H1 (cell line): ENCODE data around the gene FAM186B. TPM values are rescaled to one million over a fixed set of nuclear protein-coding genes. Genes with fewer than 3 reads are reported as not detected.

Experiments used
- CTCF ChIA-PET: fragments of 300-600 bp; sonication (Branson Sonifier 250); formaldehyde crosslinking; loops from one replicate; lab custom pipeline; 2021; ENCODE audit not compliant: partially characterized antibody; lab: Charles Lee
- POLR2A ChIA-PET: fragments of 300-600 bp; sonication (Branson Sonifier 250); formaldehyde crosslinking; loops from one replicate; lab custom pipeline; 2021; ENCODE audit warnings: inconsistent platforms; ENCODE audit not compliant: partially characterized antibody; lab: Charles Lee
- DNase-seq, 2 experiments: peaks; one replicate each; pipeline versions ENCODE4 v3.0.0 to v3.0.0-alpha.2; 2010 to 2022; ENCODE audit warnings: low spot score in 2 of 2, low read depth in 1 of 2, mixed read lengths in 1 of 2
- FAIRE-seq: peaks from 2 replicates; lab custom pipeline; 2011; peaks lifted over from hg19 to GRCh38; lab: Jason Lieb, UNC
- H2AFZ ChIP-seq: 2 replicates; pipeline ENCODE4 v1.8.1; 2012; ENCODE audit warnings: low read length, inconsistent platforms
- H2AK5ac ChIP-seq: 2 replicates; pipeline ENCODE4 v1.6.1; 2013; ENCODE audit warnings: low read depth, low read length
- H2BK120ac ChIP-seq: replicated peaks from 2 replicates; pipeline ENCODE3; 2013; ENCODE audit warnings: low read depth, low read length, inconsistent platforms
- H2BK12ac ChIP-seq: 2 replicates; pipeline ENCODE4 v1.6.1; 2013; ENCODE audit warnings: low read depth, low read length
- H2BK15ac ChIP-seq: 2 replicates; pipeline ENCODE4 v1.6.1; 2013; ENCODE audit warnings: low read length
- H2BK20ac ChIP-seq: 2 replicates; pipeline ENCODE4 v1.6.1; 2013; ENCODE audit warnings: low read length
- H2BK5ac ChIP-seq: 2 replicates; pipeline ENCODE4 v1.6.1; 2013; ENCODE audit warnings: low read depth, low read length
- H3K14ac ChIP-seq: 2 replicates; pipeline ENCODE4 v1.6.1; 2013; ENCODE audit warnings: inconsistent platforms; ENCODE audit not compliant: insufficient read length
- H3K18ac ChIP-seq: 2 replicates; pipeline ENCODE4 v1.6.1; 2013; ENCODE audit warnings: low read length; ENCODE audit errors: extremely low read depth
- H3K23ac ChIP-seq: 2 replicates; pipeline ENCODE4 v1.6.1; 2013; ENCODE audit warnings: inconsistent platforms; ENCODE audit not compliant: insufficient read length
- H3K23me2 ChIP-seq: 2 replicates; pipeline ENCODE4 v1.6.1; 2013; ENCODE audit warnings: low read depth, low read length
- H3K27ac ChIP-seq: 2 replicates; pipeline ENCODE4 v1.6.1; 2011; ENCODE audit warnings: low read depth, low read length, inconsistent platforms
- H3K27me3 ChIP-seq, 4 experiments: replicated peaks in 1 of 4; 1 replicate in 1 of 4; 2 replicates in 3 of 4; pipeline versions ENCODE4 v1.6.1 to v1.8.1; 2011 to 2013; ENCODE audit warnings: low read length in 3 of 4, mild to moderate bottlenecking in 3 of 4, inconsistent platforms in 2 of 4, mixed read lengths in 2 of 4, moderate library complexity in 1 of 4; ENCODE audit not compliant: control insufficient read depth in 3 of 4, insufficient read depth in 3 of 4; ENCODE audit errors: extremely low read depth in 1 of 4
- H3K36me3 ChIP-seq, 4 experiments: 2 replicates each; pipeline versions ENCODE4 v1.6.1 to v1.8.1; 2011 to 2013; ENCODE audit warnings: mild to moderate bottlenecking in 4 of 4, low read length in 3 of 4, moderate library complexity in 2 of 4, control low read depth in 1 of 4, inconsistent platforms in 1 of 4; ENCODE audit not compliant: insufficient read depth in 4 of 4, control insufficient read depth in 2 of 4
- H3K4ac ChIP-seq: replicated peaks from 2 replicates; pipeline ENCODE3; 2013; ENCODE audit warnings: low read length, low read depth, mixed read lengths, inconsistent platforms; ENCODE audit not compliant: insufficient read length
- H3K4me1 ChIP-seq, 4 experiments: replicated peaks in 1 of 4; 1 replicate in 1 of 4; 2 replicates in 3 of 4; pipeline versions ENCODE4 v1.6.1 to v1.8.1; 2011 to 2013; ENCODE audit warnings: low read length in 3 of 4, inconsistent platforms in 2 of 4, mixed read lengths in 1 of 4; ENCODE audit not compliant: insufficient read depth in 4 of 4, control insufficient read depth in 3 of 4
- H3K4me2 ChIP-seq, 2 experiments: 2 replicates each; pipeline versions ENCODE4 v1.6.1 to v1.8.1; 2011 to 2013; ENCODE audit warnings: low read depth in 2 of 2, low read length in 2 of 2, control low read depth in 1 of 2, inconsistent platforms in 1 of 2, mild to moderate bottlenecking in 1 of 2; ENCODE audit not compliant: insufficient read depth in 1 of 2
- H3K4me3 ChIP-seq, 4 experiments: fragments of 200-600, 300-600 bp in 1 of 4; sonication (generic), shearing (Covaris generic), sonication (Bioruptor Twin) in 1 of 4; 2 replicates each; pipeline versions ENCODE4 v1.5.1 to v1.8.1; 2011 to 2016; ENCODE audit warnings: low read length in 4 of 4, low read depth in 3 of 4, control low read depth in 2 of 4, inconsistent platforms in 2 of 4, mild to moderate bottlenecking in 2 of 4, mixed read lengths in 1 of 4, moderate library complexity in 1 of 4; ENCODE audit not compliant: insufficient read depth in 2 of 4; ENCODE audit errors: extremely low read depth in 1 of 4
- H3K56ac ChIP-seq: replicated peaks from 2 replicates; pipeline ENCODE3; 2013; ENCODE audit warnings: low read depth, mild to moderate bottlenecking, mixed read lengths, low read length, inconsistent platforms; ENCODE audit not compliant: insufficient read length
- H3K79me1 ChIP-seq: 2 replicates; pipeline ENCODE4 v1.6.1; 2013; ENCODE audit warnings: low read depth, low read length, control low read depth
- H3K79me2 ChIP-seq, 2 experiments: 2 replicates each; pipeline versions ENCODE4 v1.6.1 to v1.8.1; 2012 to 2013; ENCODE audit warnings: low read length in 2 of 2, mild to moderate bottlenecking in 2 of 2, inconsistent platforms in 1 of 2; ENCODE audit not compliant: insufficient read depth in 2 of 2, control insufficient read depth in 1 of 2
- H3K9ac ChIP-seq, 4 experiments: replicated peaks in 1 of 4; 1 replicate in 1 of 4; 2 replicates in 3 of 4; pipeline versions ENCODE4 v1.6.1 to v1.8.1; 2011 to 2013; ENCODE audit warnings: low read depth in 3 of 4, low read length in 3 of 4, control low read depth in 2 of 4, mild to moderate bottlenecking in 2 of 4, moderate library complexity in 2 of 4, inconsistent platforms in 1 of 4; ENCODE audit errors: extremely low read depth in 1 of 4
- H3K9me3 ChIP-seq, 2 experiments: 2 replicates each; pipeline versions ENCODE4 v1.6.1 to v1.8.1; 2012 to 2013; ENCODE audit warnings: mild to moderate bottlenecking in 2 of 2, moderate library complexity in 2 of 2, control low read depth in 1 of 2, inconsistent platforms in 1 of 2, low read depth in 1 of 2, low read length in 1 of 2, mixed read lengths in 1 of 2; ENCODE audit not compliant: insufficient read depth in 2 of 2
- H4K20me1 ChIP-seq, 2 experiments: replicated peaks in 1 of 2; 2 replicates each; pipeline versions ENCODE3 to v1.8.1; 2011 to 2013; ENCODE audit warnings: inconsistent platforms in 2 of 2, low read length in 2 of 2, mild to moderate bottlenecking in 1 of 2; ENCODE audit not compliant: insufficient read depth in 2 of 2, control insufficient read depth in 1 of 2
- H4K5ac ChIP-seq: 2 replicates; pipeline ENCODE4 v1.6.1; 2013; ENCODE audit warnings: low read length, low read depth, mixed read lengths, inconsistent platforms; ENCODE audit not compliant: insufficient read length
- H4K8ac ChIP-seq: 2 replicates; pipeline ENCODE4 v1.8.0; 2013; ENCODE audit warnings: mild to moderate bottlenecking, moderate library complexity, low read length, inconsistent platforms; ENCODE audit not compliant: insufficient read depth; ENCODE audit errors: extremely low read depth
- H4K91ac ChIP-seq: replicated peaks from 2 replicates; pipeline ENCODE3; 2013; ENCODE audit warnings: low read length, mixed read lengths, inconsistent platforms; ENCODE audit not compliant: insufficient read length
- ATF3 ChIP-seq: IDR thresholded peaks from 2 replicates; pipeline ENCODE4 v1.6.1; 2011; ENCODE audit warnings: low read depth, mild to moderate bottlenecking, low read length; ENCODE audit not compliant: insufficient read depth
- CBX8 ChIP-seq: fragments of 300-800, 300-1000 bp; sonication (generic); IDR thresholded peaks from 2 replicates; pipeline ENCODE4 v1.7.1; 2016; ENCODE audit warnings: low read depth, low read length, borderline replicate concordance
- CHD2 ChIP-seq: IDR thresholded peaks from 2 replicates; pipeline ENCODE4 v1.6.1; 2012; ENCODE audit warnings: low read length, improper control_type of control experiment
- HDAC6 ChIP-seq: IDR thresholded peaks from one replicate; pipeline ENCODE4 v1.7.1; 2012; ENCODE audit warnings: low read depth, mild to moderate bottlenecking, inconsistent platforms, low read length, moderate library complexity
- KDM5A ChIP-seq: fragments of 200-600 bp; IDR thresholded peaks from 2 replicates; pipeline ENCODE4 v1.7.1; 2012; ENCODE audit warnings: mild to moderate bottlenecking, low read length, inconsistent platforms, mixed read lengths
- PHF8 ChIP-seq: fragments of 200-600 bp; sonication (generic); conservative IDR thresholded peaks from 2 replicates; pipeline ENCODE4 v1.7.1; 2012; ENCODE audit warnings: low read depth, mild to moderate bottlenecking, inconsistent platforms, low read length, moderate library complexity
- POLR2AphosphoS5 ChIP-seq: IDR thresholded peaks from 2 replicates; pipeline ENCODE4 v1.6.1; 2011; ENCODE audit warnings: low read depth, low read length
- RAD21 ChIP-seq, 2 experiments: IDR thresholded peaks in 1 of 2; conservative IDR thresholded peaks in 1 of 2; 2 replicates each; pipeline ENCODE4 v1.6.1; 2011; ENCODE audit warnings: low read depth in 2 of 2, low read length in 2 of 2, improper control_type of control experiment in 1 of 2, inconsistent platforms in 1 of 2, mild to moderate bottlenecking in 1 of 2, moderate library complexity in 1 of 2
- SRF ChIP-seq: IDR thresholded peaks from 2 replicates; pipeline ENCODE4 v1.6.1; 2011; ENCODE audit warnings: mild to moderate bottlenecking, low read depth, low read length, moderate library complexity
- SUZ12 ChIP-seq: fragments of 200-600 bp; sonication (generic); IDR thresholded peaks from 2 replicates; pipeline ENCODE4 v1.6.1; 2012; ENCODE audit warnings: mild to moderate bottlenecking, inconsistent platforms, low read length, moderate library complexity, mixed read lengths
- TBP ChIP-seq: IDR thresholded peaks from 2 replicates; pipeline ENCODE4 v1.6.1; 2011; ENCODE audit warnings: low read depth, low read length, improper control_type of control experiment
- ZNF274 ChIP-seq: IDR thresholded peaks from 2 replicates; pipeline ENCODE4 v1.7.0; 2012; ENCODE audit warnings: low read length, borderline replicate concordance; ENCODE audit errors: extremely low read depth
- WGBS, 2 experiments: shearing (Covaris generic) in 1 of 2; methylation state at CpG; one replicate each; pipeline versions ENCODE4 v1.1.6 to v1.1.7; 2013 to 2015; ENCODE audit warnings: low lambda C conversion rate in 2 of 2, mixed read lengths in 2 of 2, inconsistent platforms in 1 of 2, low coverage in 1 of 2, missing lambda C conversion rate in 1 of 2; ENCODE audit not compliant: insufficient replicate concordance in 2 of 2, insufficient coverage in 1 of 2, insufficient read length in 1 of 2; ENCODE audit errors: extremely low coverage in 1 of 2, missing lambda C conversion rate in 1 of 2; 5-methylcytosine and 5-hydroxymethylcytosine counted together
- polyA plus RNA-seq, 7 experiments: library from polyadenylated mRNA; depleted of rRNA in 3 of 7; stranded (reverse) in 5 of 7; unstranded in 2 of 7; fragments of >200 nt in 5 of 7; fragments of 200-250 nt in 2 of 7; gene quantifications; 1 replicate in 5 of 7; 2 replicates in 1 of 7; 4 replicates in 1 of 7; pipeline versions ENCODE4 v1.2.1 to v1.2.3, GENCODE V29; 2011 to 2013; ENCODE audit warnings: missing spikeins in 2 of 7, mixed read lengths in 2 of 7
- total RNA-seq: library from RNA; stranded (reverse); fragmentation: NEBNext Ultra II Directional; extraction: Animal tissue kit (Norgen Biotek cat#: 25700); gene quantifications from 2 replicates; pipeline ENCODE4 v1.2.1, GENCODE V29; 2021

Gene FAM186B
- total and polyA plus RNA-seq, 2 of the 8 experiments (the other 6 are each of a cell fraction or from before 2014, with no cell fraction given): 0.12 to 0.73 TPM

DNA sequence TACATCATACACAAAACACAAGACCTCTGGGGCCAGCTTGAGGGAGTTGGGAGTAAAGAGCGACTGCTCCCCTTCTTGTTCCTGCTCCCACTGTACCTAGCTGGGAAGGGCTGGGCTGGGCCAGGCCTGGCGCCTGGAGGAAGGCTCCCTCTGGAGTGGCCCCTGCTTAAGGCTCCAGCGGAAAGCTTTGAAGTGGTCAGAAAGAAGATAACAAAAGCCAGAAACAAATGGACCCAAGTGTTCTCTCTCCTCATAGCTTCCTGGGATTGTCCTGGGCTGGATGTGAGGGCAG, 43.2 kb upstream of the FAM186B start:
- Histone ChIP-seq H4K20me1 (peaks cover 0 to 6% of the 10 kb centered on the region in 2 experiments), H2BK15ac (no peak overlapping the region), H3K9me3 (no peaks in the 10 kb centered on the region), H3K4me3 (no peak overlapping the region), H3K23ac (no peak overlapping the region), H2AK5ac (no peak overlapping the region), H3K4ac (no peak overlapping the region), H3K27me3 (no peaks in the 10 kb centered on the region), H3K27ac (no peak overlapping the region), H3K9ac (no peak overlapping the region), H4K8ac (no peak overlapping the region), H3K79me2 (no peaks in the 10 kb centered on the region), H2BK20ac (no peak overlapping the region), H3K4me2 (no peak overlapping the region), H2BK5ac (no peak overlapping the region), H2BK12ac (no peak overlapping the region), H3K79me1 (no peaks in the 10 kb centered on the region), H3K56ac (no peak overlapping the region), H3K23me2 (no peaks in the 10 kb centered on the region), H2AFZ (no peak overlapping the region), H4K91ac (no peak overlapping the region), H2BK120ac (no peak overlapping the region), H3K14ac (no peak overlapping the region), H4K5ac (no peak overlapping the region), H3K36me3 (peaks cover 17 to 56% (median 41%) of the 10 kb centered on the region in 4 experiments), H3K4me1 (no peaks in the 10 kb centered on the region), H3K18ac (no peak overlapping the region)
- WGBS, 2 experiments: 95% methylated on average over 3 of the region's 3 CpGs; no CpG with 5 or more reads in 1 of the 2 experiments
- CTCF ChIA-PET: interaction anchor here (0.6 to 12.7 kb wide), 21 partner anchors 9 to 191 kb away, joined by 3 to 222 read pairs (median 6); partner anchors contain the start of genes FMNL3 and TMBIM6
- FAIRE-seq (no peak), DNase-seq (no peak)
- no peak for TF ChIP-seq TBP
- TF ChIP-seq KDM5A: no peak
- no peak for TF ChIP-seq ATF3
- TF ChIP-seq CHD2: no peak
- no peak for TF ChIP-seq SRF
- TF ChIP-seq ZNF274: no peak
- TF ChIP-seq SUZ12: no peak
- no peak for TF ChIP-seq PHF8
- no peak for TF ChIP-seq CBX8
- TF ChIP-seq POLR2AphosphoS5: no peak
- no peak for TF ChIP-seq HDAC6
- TF ChIP-seq RAD21 (IDR thresholded peaks at IDR 0.05 in 1 of 2, conservative IDR thresholded peaks at IDR 0.05 in 1 of 2; ENCODE audit: low read depth in 2 of 2, low read length in 2 of 2): no peak
- POLR2A ChIA-PET: interaction anchor here (0.9 to 3.1 kb wide), 10 partner anchors 8 to 93 kb away, joined by 3 to 14 read pairs (median 6); partner anchors contain the start of gene TMBIM6
